ENCODE results near the gene IQCH. TPM values are rescaled to one million over a fixed set of nuclear protein-coding genes. Genes with fewer than 3 reads are reported as not detected.
"Not testable (repeated sequence)": the region's sequence is repeated elsewhere in the genome, so short reads cannot be mapped to it uniquely, and the experiment has no call there.

The IQCH gene
- total and polyA plus RNA-seq, 10 donors = 0.12 to 2.3 (median 1.3) TPM

- DNase-seq = no peak
- Histone ChIP-seq H3K4me3 (no peak overlapping the region), H3K27me3 (replicated peaks in 1 of 7) (no peaks in the 10 kb centered on the region), H3K4me1 (no peaks in the 10 kb centered on the region), H3K27ac (no peak overlapping the region), H3K36me3 (no peaks in the 10 kb centered on the region), H3K9me3 (peaks cover 0 to 4% (median 0%) of the 10 kb centered on the region in 8 donors)
- 59 to 69% (median 65%) methylated on average over 8 of the region's 8 CpGs for WGBS, 5 donors
- TF ChIP-seq CTCF (IDR thresholded peaks at IDR 0.05 in 8 of 11, conservative IDR thresholded peaks at IDR 0.05 in 3 of 11) (no peak), POLR2AphosphoS5 (IDR thresholded peaks at IDR 0.05) (no peak), POLR2A (IDR thresholded peaks at IDR 0.05) (no peak)
- intact Hi-C loops (cut with DNase I; ENCODE audit: low total_unique reads) = no loop called here
These were observed 105.0 kb downstream of the IQCH start for GRCh38 chr15:67359431-67360079.

- no peak for DNase-seq
- intact Hi-C loops (cut with DNase I; ENCODE audit: low total_unique reads) = no loop called here
- no peaks in the 10 kb centered on the region for H3K4me1 ChIP-seq
- WGBS, 5 donors = 89 to 100% (median 94%) methylated on average over 2 of the region's 2 CpGs
- no peak overlapping the region for H3K27ac ChIP-seq
- peaks cover 0 to 4% (median 0%) of the 10 kb centered on the region in 8 donors for H3K9me3 ChIP-seq
- no peak overlapping the region for H3K4me3 ChIP-seq
- no peaks in the 10 kb centered on the region for H3K27me3 ChIP-seq (replicated peaks in 1 of 7)
- TF ChIP-seq POLR2A (IDR thresholded peaks at IDR 0.05) (no peak), CTCF (IDR thresholded peaks at IDR 0.05 in 8 of 11, conservative IDR thresholded peaks at IDR 0.05 in 3 of 11) (no peak), POLR2AphosphoS5 (IDR thresholded peaks at IDR 0.05) (no peak)
- no peaks in the 10 kb centered on the region for H3K36me3 ChIP-seq
These were observed 106.5 kb downstream of the IQCH start for GRCh38 chr15:67361100-67361499.

GRCh38 chr15:67363712-67364111 is 109.1 kb downstream of the IQCH start:
- intact Hi-C loops (cut with DNase I; ENCODE audit: low total_unique reads) = not testable (repeated sequence)

GRCh38 chr15:67365994-67366393 is 111.4 kb downstream of the IQCH start:
- no peaks in the 10 kb centered on the region for H3K4me1 ChIP-seq
- H3K9me3 ChIP-seq = peaks cover 0 to 4% (median 0%) of the 10 kb centered on the region in 8 donors
- no peak overlapping the region for H3K4me3 ChIP-seq
- DNase-seq = no peak
- no peaks in the 10 kb centered on the region for H3K27me3 ChIP-seq (replicated peaks in 1 of 7)
- no peak overlapping the region for H3K27ac ChIP-seq
- WGBS, 5 donors = 71 to 88% (median 81%) methylated on average over 2 of the region's 2 CpGs
- H3K36me3 ChIP-seq = no peaks in the 10 kb centered on the region
- intact Hi-C loops (cut with DNase I; ENCODE audit: low total_unique reads) = no loop called here
- TF ChIP-seq POLR2A (IDR thresholded peaks at IDR 0.05) (no peak), CTCF (IDR thresholded peaks at IDR 0.05 in 8 of 11, conservative IDR thresholded peaks at IDR 0.05 in 3 of 11) (no peak), POLR2AphosphoS5 (IDR thresholded peaks at IDR 0.05) (no peak)

More at GRCh38 chr15:67363712-67364111, 109.1 kb downstream of the IQCH start:
- H3K27me3 ChIP-seq (replicated peaks in 1 of 7); H3K36me3 ChIP-seq; H3K9me3 ChIP-seq; H3K4me1 ChIP-seq; DNase-seq; H3K27ac ChIP-seq; H3K4me3 ChIP-seq: not testable (repeated sequence)
- 27 to 70% (median 47%) methylated on average over 1 of the region's 1 CpG for WGBS, 5 donors
